Activated naive CD8-positive, alpha-beta T cell (primary cell): Measurements from ENCODE around the gene TMEM151A.

ENCODE experiments used
- H3K27ac Mint-ChIP-seq: one replicate; pipeline ENCODE4 v1.8.0; 2021; ENCODE audit warnings: mixed read lengths
- H3K27me3 Mint-ChIP-seq: one replicate; pipeline ENCODE4 v1.8.0; 2021; ENCODE audit warnings: mixed read lengths
- H3K36me3 Mint-ChIP-seq: one replicate; pipeline ENCODE4 v1.8.0; 2021; ENCODE audit warnings: mixed read lengths
- H3K4me1 Mint-ChIP-seq: one replicate; pipeline ENCODE4 v1.8.0; 2021; ENCODE audit warnings: low read depth, mixed read lengths
- H3K4me3 Mint-ChIP-seq: one replicate; pipeline ENCODE4 v1.8.0; 2021; ENCODE audit warnings: mild to moderate bottlenecking, mixed read lengths
- H3K9me3 Mint-ChIP-seq: one replicate; pipeline ENCODE4 v1.8.0; 2021; ENCODE audit warnings: low read depth, mixed read lengths

TMEM151A gene

DNA sequence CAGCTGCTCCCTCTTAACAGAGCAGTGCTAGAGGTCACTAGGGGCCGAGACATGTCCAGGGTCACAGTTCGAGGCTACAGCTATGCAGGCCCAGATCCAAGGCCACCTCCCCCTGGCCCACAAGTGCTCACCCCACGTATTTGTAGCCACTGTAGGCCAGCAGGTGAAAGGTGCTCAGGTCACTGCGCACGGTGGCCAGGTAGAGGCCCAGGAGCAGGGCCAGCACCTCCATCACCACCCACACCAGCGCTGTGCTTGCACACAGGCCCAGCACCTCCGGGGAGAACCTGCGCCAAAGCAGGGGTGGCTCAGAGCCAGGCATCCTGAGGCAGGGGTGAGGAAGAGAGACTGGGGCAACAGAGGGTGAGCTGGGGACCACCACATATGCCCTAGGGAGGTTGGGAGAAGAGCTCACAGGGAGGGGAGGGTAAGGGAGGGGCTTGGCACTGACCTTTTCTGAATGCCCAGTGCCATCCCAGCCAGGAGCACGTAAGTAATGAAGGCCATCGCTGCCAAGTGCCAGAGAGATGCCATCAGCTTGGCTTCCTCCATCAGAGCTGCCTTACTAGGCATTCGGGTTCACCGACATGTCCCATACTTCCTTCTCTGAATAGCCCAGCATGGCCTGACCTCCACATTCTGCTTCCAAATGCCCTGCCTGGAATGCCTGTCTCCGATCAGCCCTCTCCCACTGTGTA lies 6.3 kb upstream of the TMEM151A start:
- Mint-ChIP-seq H3K36me3 (no peaks in the 10 kb centered on the region), H3K9me3 (no peaks in the 10 kb centered on the region), H3K4me3 (no peak overlapping the region), H3K27ac (no peak overlapping the region), H3K4me1 (peaks cover 32% of the 10 kb centered on the region), H3K27me3 (no peaks in the 10 kb centered on the region)

DNA sequence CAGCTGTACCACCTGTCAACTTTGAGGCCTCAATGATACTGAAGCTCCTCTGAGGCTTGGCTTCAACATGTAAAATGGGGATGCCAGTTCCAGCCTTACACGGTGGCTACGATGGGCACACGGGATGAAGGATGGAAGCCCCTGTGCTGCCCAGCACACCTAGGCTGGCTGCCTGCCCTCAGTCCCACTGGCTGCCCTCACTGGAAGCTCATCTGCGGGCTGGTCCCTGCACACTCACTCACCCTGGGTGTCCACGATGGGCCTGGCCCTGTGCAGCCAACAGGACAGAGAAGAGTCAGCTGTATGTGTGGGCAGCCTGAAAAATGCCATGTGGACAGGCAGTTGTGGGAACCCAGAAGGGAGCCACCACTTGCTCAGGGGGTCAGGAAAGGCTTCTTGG lies 5.0 kb upstream of the TMEM151A start:
- peak overlapping the region; percentile 90 for H3K4me3 Mint-ChIP-seq
- peaks cover 2% of the 10 kb centered on the region for H3K27me3 Mint-ChIP-seq
- H3K4me1 Mint-ChIP-seq, result peaks cover 40% of the 10 kb centered on the region
- H3K9me3 Mint-ChIP-seq, result no peaks in the 10 kb centered on the region
- no peak overlapping the region for H3K27ac Mint-ChIP-seq
- no peaks in the 10 kb centered on the region for H3K36me3 Mint-ChIP-seq

GRCh38 chr11:66287211-66287888 lies 4.3 kb upstream of the TMEM151A start:
- peak overlapping the region; percentile 22 for H3K27ac Mint-ChIP-seq
- H3K36me3 Mint-ChIP-seq, result no peaks in the 10 kb centered on the region

GRCh38 chr11:66287889-66288670 lies 3.6 kb upstream of the TMEM151A start:
- peaks cover 4% of the 10 kb centered on the region for H3K36me3 Mint-ChIP-seq

More at GRCh38 chr11:66287211-66287888, 4.3 kb upstream of the TMEM151A start:
- Mint-ChIP-seq H3K4me3 (peak overlapping the region; percentile 90), H3K9me3 (no peaks in the 10 kb centered on the region), H3K4me1 (peaks cover 36% of the 10 kb centered on the region), H3K27me3 (peaks cover 2% of the 10 kb centered on the region)

DNA sequence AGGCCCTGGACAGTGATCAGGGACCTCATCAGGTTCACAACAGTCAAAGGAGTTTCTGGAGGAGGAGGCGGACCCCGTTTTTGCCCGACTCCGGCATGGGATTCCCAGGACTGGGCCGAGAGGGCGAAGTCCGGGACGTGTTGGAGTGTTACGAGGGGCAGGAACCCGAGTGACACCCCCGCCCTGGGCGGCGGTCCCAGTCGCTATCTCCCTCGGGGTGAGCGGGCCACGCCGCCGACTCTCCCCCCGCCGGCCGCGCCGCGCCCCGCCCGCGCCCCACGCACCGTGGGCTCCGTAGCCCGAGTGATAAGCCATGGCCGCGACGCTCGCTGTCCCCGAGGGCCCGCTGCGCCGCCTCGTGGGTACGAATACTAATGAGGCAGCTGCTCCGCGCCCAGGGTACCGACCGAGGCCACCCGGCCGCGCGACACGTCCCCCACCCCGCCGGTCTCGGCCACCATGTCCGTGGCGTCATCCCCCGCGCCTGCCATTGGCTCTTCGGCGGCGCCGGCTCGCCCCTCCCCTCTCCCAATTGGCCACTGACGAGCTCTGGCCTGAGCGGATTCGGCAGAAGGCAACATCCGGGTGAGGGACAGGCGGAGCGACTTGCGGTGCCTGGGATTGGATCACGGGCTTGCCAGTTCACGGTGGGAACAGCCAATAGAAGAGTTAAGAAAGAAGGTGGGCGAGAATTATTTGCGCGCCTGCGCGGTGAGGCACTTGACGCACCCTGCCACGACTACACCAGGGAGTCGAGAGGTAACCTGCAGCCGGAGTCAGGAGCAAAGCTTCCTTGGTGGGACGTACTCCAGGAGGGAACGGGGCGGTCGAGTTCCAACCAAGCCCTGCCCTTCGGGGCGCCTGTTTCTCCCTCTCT lies 2.8 kb upstream of the TMEM151A start, which contains the start of gene YIF1A:
Gene YIF1A (minus strand): TSS at position 473 of the 877 bp plus-strand sequence. CDS start 158 bp downstream, at position 315.
- Mint-ChIP-seq H3K36me3 (peaks cover 4% of the 10 kb centered on the region), H3K27me3 (peaks cover 12% of the 10 kb centered on the region)

More at GRCh38 chr11:66287889-66288670, 3.6 kb upstream of the TMEM151A start:
- Mint-ChIP-seq H3K9me3 (no peaks in the 10 kb centered on the region), H3K27ac (peak overlapping the region; percentile 86), H3K27me3 (peaks cover 7% of the 10 kb centered on the region), H3K4me3 (peak overlapping the region; percentile 90), H3K4me1 (peaks cover 34% of the 10 kb centered on the region)

GRCh38 chr11:66289548-66290329 lies 2.0 kb upstream of the TMEM151A start:
- no peaks in the 10 kb centered on the region for H3K9me3 Mint-ChIP-seq
- H3K4me3 Mint-ChIP-seq, result peak overlapping the region; percentile 90
- H3K27ac Mint-ChIP-seq, result peak overlapping the region; percentile 90
- H3K36me3 Mint-ChIP-seq, result peaks cover 4% of the 10 kb centered on the region
- H3K4me1 Mint-ChIP-seq, result peaks cover 32% of the 10 kb centered on the region
- H3K27me3 Mint-ChIP-seq, result peaks cover 12% of the 10 kb centered on the region

More for the DNA sequence above, 2.8 kb upstream of the TMEM151A start, which contains the start of gene YIF1A:
- Mint-ChIP-seq H3K9me3 (no peaks in the 10 kb centered on the region), H3K27ac (peak within 1 kb of the TSS; percentile 90), H3K4me1 (peaks cover 32% of the 10 kb centered on the region), H3K4me3 (peak within 1 kb of the TSS; percentile 90)

GRCh38 chr11:66290330-66290621 lies 1.4 kb upstream of the TMEM151A start:
- peaks cover 4% of the 10 kb centered on the region for H3K36me3 Mint-ChIP-seq
- H3K4me3 Mint-ChIP-seq, result peak overlapping the region; percentile 90
- H3K9me3 Mint-ChIP-seq, result no peaks in the 10 kb centered on the region
- H3K27me3 Mint-ChIP-seq, result peaks cover 12% of the 10 kb centered on the region
- no peak overlapping the region for H3K27ac Mint-ChIP-seq
- H3K4me1 Mint-ChIP-seq, result peaks cover 32% of the 10 kb centered on the region

- Mint-ChIP-seq H3K4me3 (peak overlapping the region; percentile 27), H3K27me3 (peaks cover 12% of the 10 kb centered on the region)
Observed at GRCh38 chr11:66291303-66291705, 390 bp upstream of the TMEM151A start.

DNA sequence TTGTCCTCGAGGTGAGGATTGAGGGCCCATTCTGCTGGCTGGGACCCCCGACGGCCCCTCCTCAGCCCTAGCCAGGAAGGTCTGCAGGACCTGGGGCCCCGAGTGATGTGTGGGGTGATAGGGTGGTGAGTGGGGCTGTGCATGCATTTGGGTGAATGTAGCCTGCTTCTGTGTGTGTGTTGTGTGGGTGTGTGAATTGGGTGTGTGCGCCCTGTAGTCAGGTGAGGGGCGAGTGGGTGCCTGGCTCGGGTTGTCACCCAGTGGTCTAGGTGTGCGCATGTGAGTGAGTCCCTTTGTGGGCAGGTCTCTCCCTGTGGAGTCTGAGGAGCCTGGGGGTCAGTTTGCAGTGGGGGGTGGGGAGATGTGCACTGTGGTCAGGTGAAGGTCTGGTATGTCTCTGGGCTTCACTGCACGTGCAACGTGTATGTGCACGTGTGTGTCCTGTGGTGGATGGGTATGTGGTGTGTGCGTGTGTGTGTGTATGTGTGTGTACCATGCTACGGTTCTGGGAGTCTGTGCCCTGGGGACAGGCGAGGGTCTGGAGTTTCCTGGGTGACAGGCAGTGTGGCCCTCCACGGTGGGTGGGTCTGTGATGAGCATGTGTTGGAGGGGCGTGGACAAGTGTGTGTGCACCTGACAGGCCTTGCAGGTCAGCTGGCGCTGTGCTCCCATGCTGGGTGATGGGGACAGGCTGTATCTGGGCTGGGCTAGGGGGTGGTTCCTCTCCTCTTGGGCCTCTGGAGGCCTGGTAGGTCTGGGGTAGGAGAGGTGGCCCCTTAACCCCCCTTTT lies 1.0 kb downstream of the TMEM151A start:
- no peaks in the 10 kb centered on the region for H3K9me3 Mint-ChIP-seq
- peaks cover 4% of the 10 kb centered on the region for H3K36me3 Mint-ChIP-seq
- H3K27ac Mint-ChIP-seq, result peak overlapping the region; percentile 17
- peaks cover 26% of the 10 kb centered on the region for H3K4me1 Mint-ChIP-seq
- H3K4me3 Mint-ChIP-seq, result peak overlapping the region; percentile 81
- peaks cover 12% of the 10 kb centered on the region for H3K27me3 Mint-ChIP-seq

More at GRCh38 chr11:66291303-66291705, 390 bp upstream of the TMEM151A start:
- H3K36me3 Mint-ChIP-seq, result peaks cover 4% of the 10 kb centered on the region
- no peaks in the 10 kb centered on the region for H3K9me3 Mint-ChIP-seq
- H3K4me1 Mint-ChIP-seq, result peaks cover 32% of the 10 kb centered on the region
- H3K27ac Mint-ChIP-seq, result no peak overlapping the region

- peaks cover 12% of the 10 kb centered on the region for H3K27me3 Mint-ChIP-seq
- H3K27ac Mint-ChIP-seq, result no peak overlapping the region
- H3K9me3 Mint-ChIP-seq, result no peaks in the 10 kb centered on the region
- peak overlapping the region; percentile 47 for H3K4me3 Mint-ChIP-seq
- peaks cover 4% of the 10 kb centered on the region for H3K36me3 Mint-ChIP-seq
- peaks cover 26% of the 10 kb centered on the region for H3K4me1 Mint-ChIP-seq
Observed at GRCh38 chr11:66293352-66293751, 1.7 kb downstream of the TMEM151A start.

DNA sequence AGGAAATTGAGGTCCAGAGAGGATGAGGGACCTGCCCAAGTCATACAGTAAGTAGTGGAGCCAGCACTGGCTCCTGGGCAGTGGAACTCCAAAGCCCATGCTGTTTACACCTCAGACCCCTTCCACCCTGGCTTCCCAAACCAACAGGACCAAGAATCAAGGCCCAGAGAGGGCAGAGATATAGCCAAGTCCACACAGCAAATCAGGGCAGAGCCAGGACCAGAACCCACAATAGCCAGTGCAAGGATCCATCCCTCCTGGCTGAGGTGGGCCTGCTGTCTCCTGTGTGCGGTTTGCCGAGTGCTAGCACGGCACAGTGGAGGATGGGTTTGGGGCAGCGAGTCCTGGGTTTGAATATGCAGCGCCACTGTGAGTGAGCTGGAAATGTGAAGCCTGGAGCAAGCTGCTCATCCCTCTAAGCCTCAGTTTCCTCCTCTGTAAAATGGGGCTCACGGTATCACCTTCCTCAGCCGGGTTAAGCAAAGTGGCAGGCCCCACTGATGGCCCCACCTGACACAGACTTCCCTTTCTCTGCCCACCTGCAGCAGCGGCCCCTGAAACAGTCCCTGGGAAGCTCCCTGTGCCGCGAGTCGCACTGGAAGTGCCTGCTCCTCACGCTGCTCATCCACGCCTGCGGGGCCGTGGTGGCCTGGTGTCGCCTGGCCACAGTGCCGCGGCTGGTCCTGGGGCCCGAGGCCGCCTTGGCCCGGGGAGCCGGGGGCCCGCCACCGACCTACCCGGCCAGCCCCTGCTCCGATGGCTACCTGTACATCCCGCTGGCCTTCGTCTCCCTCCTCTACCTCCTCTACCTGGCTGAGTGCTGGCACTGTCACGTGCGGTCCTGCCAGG lies 2.3 kb downstream of the TMEM151A start:
- Mint-ChIP-seq H3K9me3 (no peaks in the 10 kb centered on the region), H3K27ac (no peak overlapping the region), H3K27me3 (peaks cover 12% of the 10 kb centered on the region), H3K4me1 (peaks cover 26% of the 10 kb centered on the region), H3K4me3 (peak overlapping the region; percentile 47), H3K36me3 (peaks cover 4% of the 10 kb centered on the region)
